ENCODE results near the gene CSGALNACT2. TPM values are rescaled to one million over a fixed set of nuclear protein-coding genes. Genes with fewer than 3 reads are reported as not detected.
"Not testable (repeated sequence)": the region's sequence is repeated elsewhere in the genome, so short reads cannot be mapped to it uniquely, and the experiment has no call there.

The CSGALNACT2 gene
- total RNA-seq, 1 experiment from 2014 or later = 10.0 TPM

- Mint-ChIP-seq H3K27ac (ENCODE audit: unreplicated experiment) (peak overlapping the region; percentile 42), H3K4me3 (ENCODE audit: low read depth, unreplicated experiment) (peak overlapping the region; percentile 83), H3K27me3 (ENCODE audit: unreplicated experiment) (peaks cover 17% of the 10 kb centered on the region), H3K4me1 (ENCODE audit: low read depth, unreplicated experiment) (peaks cover 19% of the 10 kb centered on the region), H3K9me3 (ENCODE audit: low read depth, unreplicated experiment) (no peaks in the 10 kb centered on the region), H3K36me3 (ENCODE audit: insufficient read depth, unreplicated experiment) (peaks cover 38% of the 10 kb centered on the region)
- intact Hi-C loops (cut with micrococcal nuclease; ENCODE audit: unreplicated experiment) = loop anchor here (10.0 kb wide), 1 partner anchor 216 kb away; no protein-coding TSS in a partner anchor
- no peak for DNase-seq
- no peak for TF ChIP-seq CTCF (IDR thresholded peaks at IDR 0.05; ENCODE audit: unreplicated experiment)
- no TSS peak for BruUV-seq (replicated peaks)
- CTCF ChIA-PET = no interaction called here
These were observed 554 bp downstream of the CSGALNACT2 start for GRCh38 chr10:43138757-43139241.

GRCh38 chr10:43141421-43141820 lies 3.2 kb downstream of the CSGALNACT2 start:
- Mint-ChIP-seq H3K4me3 (ENCODE audit: low read depth, unreplicated experiment) (no peak overlapping the region), H3K36me3 (ENCODE audit: insufficient read depth, unreplicated experiment) (peaks cover 32% of the 10 kb centered on the region), H3K4me1 (ENCODE audit: low read depth, unreplicated experiment) (peaks cover 19% of the 10 kb centered on the region), H3K27ac (ENCODE audit: unreplicated experiment) (no peak overlapping the region), H3K9me3 (ENCODE audit: low read depth, unreplicated experiment) (no peaks in the 10 kb centered on the region), H3K27me3 (ENCODE audit: unreplicated experiment) (peaks cover under 1% of the 10 kb centered on the region)
- CTCF ChIA-PET = no interaction called here
- no peak for DNase-seq
- TF ChIP-seq CTCF (IDR thresholded peaks at IDR 0.05; ENCODE audit: unreplicated experiment) = no peak
- BruUV-seq (replicated peaks) = no TSS peak
- intact Hi-C loops (cut with micrococcal nuclease; ENCODE audit: unreplicated experiment) = no loop called here

- DNase-seq = no peak
- H3K4me1 Mint-ChIP-seq (ENCODE audit: low read depth, unreplicated experiment) = peaks cover 6% of the 10 kb centered on the region
- CTCF ChIA-PET = no interaction called here
- TF ChIP-seq CTCF (IDR thresholded peaks at IDR 0.05; ENCODE audit: unreplicated experiment) = no peak
- no peaks in the 10 kb centered on the region for H3K9me3 Mint-ChIP-seq (ENCODE audit: low read depth, unreplicated experiment)
- H3K27ac Mint-ChIP-seq (ENCODE audit: unreplicated experiment) = no peak overlapping the region
- no peaks in the 10 kb centered on the region for H3K36me3 Mint-ChIP-seq (ENCODE audit: insufficient read depth, unreplicated experiment)
- no peak overlapping the region for H3K4me3 Mint-ChIP-seq (ENCODE audit: low read depth, unreplicated experiment)
- intact Hi-C loops (cut with micrococcal nuclease; ENCODE audit: unreplicated experiment) = no loop called here
- no TSS peak for BruUV-seq (replicated peaks)
- H3K27me3 Mint-ChIP-seq (ENCODE audit: unreplicated experiment) = no peaks in the 10 kb centered on the region
These were observed 7.1 kb downstream of the CSGALNACT2 start for GRCh38 chr10:43145311-43145710.

- H3K9me3 Mint-ChIP-seq (ENCODE audit: low read depth, unreplicated experiment); intact Hi-C loops (cut with micrococcal nuclease; ENCODE audit: unreplicated experiment); H3K4me3 Mint-ChIP-seq (ENCODE audit: low read depth, unreplicated experiment); H3K27ac Mint-ChIP-seq (ENCODE audit: unreplicated experiment); H3K4me1 Mint-ChIP-seq (ENCODE audit: low read depth, unreplicated experiment); BruUV-seq (replicated peaks); H3K36me3 Mint-ChIP-seq (ENCODE audit: insufficient read depth, unreplicated experiment); CTCF ChIA-PET; H3K27me3 Mint-ChIP-seq (ENCODE audit: unreplicated experiment); DNase-seq: not testable (repeated sequence)
These were observed 7.7 kb downstream of the CSGALNACT2 start for GRCh38 chr10:43145936-43146335.

GRCh38 chr10:43151371-43151770 lies 13.1 kb downstream of the CSGALNACT2 start:
- Mint-ChIP-seq H3K9me3 (ENCODE audit: low read depth, unreplicated experiment) (no peaks in the 10 kb centered on the region), H3K4me1 (ENCODE audit: low read depth, unreplicated experiment) (peaks cover 8% of the 10 kb centered on the region), H3K27ac (ENCODE audit: unreplicated experiment) (no peak overlapping the region), H3K36me3 (ENCODE audit: insufficient read depth, unreplicated experiment) (no peaks in the 10 kb centered on the region), H3K4me3 (ENCODE audit: low read depth, unreplicated experiment) (no peak overlapping the region), H3K27me3 (ENCODE audit: unreplicated experiment) (no peaks in the 10 kb centered on the region)
- CTCF ChIA-PET = no interaction called here
- intact Hi-C loops (cut with micrococcal nuclease; ENCODE audit: unreplicated experiment) = no loop called here
- no TSS peak for BruUV-seq (replicated peaks)
- no peak for TF ChIP-seq CTCF (IDR thresholded peaks at IDR 0.05; ENCODE audit: unreplicated experiment)
- DNase-seq = no peak
